Heart left ventricle (tissue), 13 donors: ENCODE results near the gene EVC2.

Source experiments
- CTCF ChIP-seq, 12 donors: fragments of 200-600 bp; sonication (generic) in 4 of 12; IDR thresholded peaks; one replicate each; pipeline versions ENCODE4 v1.5.0 to v1.8.0; 2018 to 2022; ENCODE audit warnings: antibody characterized with exemption in 12 of 12, mild to moderate bottlenecking in 5 of 12
- POLR2A ChIP-seq, 2 donors: fragments of 450-650 bp; IDR thresholded peaks; one replicate each; pipeline ENCODE4 v1.6.1; 2017; ENCODE audit warnings: antibody characterized with exemption in 2 of 2, mild to moderate bottlenecking in 2 of 2, moderate library complexity in 2 of 2
- donor health status: ischemic (EF 13 %, LVEDD 7.1; RV severe dilation, severe dysfunction).
- donor health status: DM: no; HTN: yes; CAD: no.
- donor health status: DM: no; HTN: no; CAD: no.
- donor health status: ischemic (EF 25% LVEDD 6.9; RV normal size, moderate dysfunction).
- donor health status: ischemic (EF 25% LVEDD 5.7; RV mildly dilated, moderate dysfunction).
- donor health status: ischemic (EF 35%, LVEDD 5.7; RV mildly dilated, moderate dysfunction).
- donor health status: nonischemic (EF 11% LVEDD 7.7; RV severe dilation, severe dysfunction).
- donor health status: DM: yes; HTN: yes; CAD: no.
- donor health status: PGD.
- donor health status: ischemic (EF 29% LVEDD 5.4; RV normal size, mild dysfunction).
- donor health status: nonischemic (EF 23%, LVEDD 6.1; RV moderate dilation, normal function).

- TF ChIP-seq POLR2A (IDR thresholded peaks at IDR 0.05), result no peak
- no peak for TF ChIP-seq CTCF (IDR thresholded peaks at IDR 0.05)
These were observed 4.2 kb upstream of the EVC2 start for GRCh38 chr4:5712517-5712916.
